Natural killer cell treated with Interleukin-12 subunit alpha and Interleukin-12 subunit beta and Interleukin-15 and Interleukin-18, amount 100 ng/mL, for 72 hours (primary cell): Measurements from ENCODE around the gene NDN. TPM values are rescaled to one million over a fixed set of nuclear protein-coding genes. Genes with fewer than 3 reads are reported as not detected.
A peak's percentile ranks its signal among the peaks of the same experiment; 100 is the strongest.
"Not testable (repeated sequence)": the region's sequence is repeated elsewhere in the genome, so short reads cannot be mapped to it uniquely, and the experiment has no call there.

Experiments
- ATAC-seq, 2 donors: fragments of 150-1000 bp; cut with Tn5 transposase in 1 of 2; sonication (Bioruptor Pico), chemical (Tn5 transposase) in 1 of 2; 2 replicates each; pipeline ENCODE4 v1.10.0; 2021
- DNase-seq: peaks from one replicate; pipeline ENCODE4 v3.0.0; 2022; ENCODE audit warnings: low spot score
- H3K27ac Mint-ChIP-seq, 2 donors: 1 replicate in 1 of 2; 2 replicates in 1 of 2; pipeline ENCODE4 v1.8.0; 2022; ENCODE audit warnings: mixed read lengths in 2 of 2, mild to moderate bottlenecking in 1 of 2, moderate library complexity in 1 of 2
- H3K27me3 Mint-ChIP-seq, 2 donors: 1 replicate in 1 of 2; 2 replicates in 1 of 2; pipeline ENCODE4 v1.8.0; 2022; ENCODE audit warnings: mixed read lengths in 2 of 2
- H3K36me3 Mint-ChIP-seq: one replicate; pipeline ENCODE4 v1.8.0; 2022; ENCODE audit warnings: mixed read lengths
- H3K4me1 Mint-ChIP-seq, 2 donors: 1 replicate in 1 of 2; 2 replicates in 1 of 2; pipeline ENCODE4 v1.8.0; 2022; ENCODE audit warnings: low read depth in 2 of 2, mixed read lengths in 2 of 2, mild to moderate bottlenecking in 1 of 2
- H3K4me3 Mint-ChIP-seq: one replicate; pipeline ENCODE4 v1.8.0; 2022; ENCODE audit warnings: mixed read lengths
- H3K9me3 Mint-ChIP-seq: 2 replicates; pipeline ENCODE4 v1.8.0; 2022; ENCODE audit warnings: mixed read lengths
- total RNA-seq, 2 donors: library from RNA; stranded (reverse); gene quantifications; one replicate each; pipeline ENCODE4 v1.2.3, GENCODE V29; 2022

NDN gene
- 1 to 10 TPM in 1 of 2 donors, under 1 TPM in 1; 0.98 to 3.0 TPM for total RNA-seq

GRCh38 chr15:23687143-23687470, at the start of gene NDN:
NDN (minus strand) TSS chr15:23687305; CDS start chr15:23687217, 88 bp downstream.
- H3K9me3 Mint-ChIP-seq, result peaks cover 9% of the 10 kb centered on the region
- H3K4me3 Mint-ChIP-seq, result no peak within 1 kb of the TSS
- ATAC-seq, result peak in 1 of 2 donors; percentile 24
- no peaks in the 10 kb centered on the region for H3K36me3 Mint-ChIP-seq
- no peak within 1 kb of the TSS for H3K27ac Mint-ChIP-seq
- DNase-seq, result no peak
- H3K27me3 Mint-ChIP-seq, result no peaks in the 10 kb centered on the region
- H3K4me1 Mint-ChIP-seq, result no peaks in the 10 kb centered on the region

GRCh38 chr15:23736033-23736673, 49.0 kb upstream of the NDN start:
- DNase-seq, result no peak
- peaks cover 10% of the 10 kb centered on the region for H3K9me3 Mint-ChIP-seq
- H3K4me1 Mint-ChIP-seq, result no peaks in the 10 kb centered on the region
- H3K27ac Mint-ChIP-seq, result no peak overlapping the region
- H3K36me3 Mint-ChIP-seq, result no peaks in the 10 kb centered on the region
- H3K4me3 Mint-ChIP-seq, result no peak overlapping the region
- no peak for ATAC-seq
- no peaks in the 10 kb centered on the region for H3K27me3 Mint-ChIP-seq

DNA sequence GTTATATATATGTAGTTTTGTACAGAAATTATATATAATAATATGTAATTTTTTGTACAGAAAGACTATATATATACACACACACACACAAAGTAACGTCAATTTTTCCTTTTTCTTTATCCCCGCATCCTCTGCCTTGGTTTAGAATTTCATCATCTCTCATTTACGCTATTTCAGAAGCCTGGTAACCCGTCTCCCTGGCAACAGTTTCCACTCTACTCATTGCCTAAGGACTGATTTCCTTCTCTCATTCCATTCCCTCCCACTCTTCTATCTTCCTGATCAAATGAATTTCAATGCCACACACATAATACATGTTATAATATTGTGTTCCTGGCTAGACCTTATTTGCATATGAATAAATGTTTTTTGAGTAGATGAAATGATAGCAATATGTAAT, 47.8 kb upstream of the NDN start:
- Mint-ChIP-seq H3K4me3 (no peak overlapping the region), H3K27ac (no peak overlapping the region), H3K4me1 (no peaks in the 10 kb centered on the region), H3K27me3 (no peaks in the 10 kb centered on the region), H3K36me3 (no peaks in the 10 kb centered on the region), H3K9me3 (peaks cover 12% of the 10 kb centered on the region)
- DNase-seq (no peak), ATAC-seq (no peak)

DNA sequence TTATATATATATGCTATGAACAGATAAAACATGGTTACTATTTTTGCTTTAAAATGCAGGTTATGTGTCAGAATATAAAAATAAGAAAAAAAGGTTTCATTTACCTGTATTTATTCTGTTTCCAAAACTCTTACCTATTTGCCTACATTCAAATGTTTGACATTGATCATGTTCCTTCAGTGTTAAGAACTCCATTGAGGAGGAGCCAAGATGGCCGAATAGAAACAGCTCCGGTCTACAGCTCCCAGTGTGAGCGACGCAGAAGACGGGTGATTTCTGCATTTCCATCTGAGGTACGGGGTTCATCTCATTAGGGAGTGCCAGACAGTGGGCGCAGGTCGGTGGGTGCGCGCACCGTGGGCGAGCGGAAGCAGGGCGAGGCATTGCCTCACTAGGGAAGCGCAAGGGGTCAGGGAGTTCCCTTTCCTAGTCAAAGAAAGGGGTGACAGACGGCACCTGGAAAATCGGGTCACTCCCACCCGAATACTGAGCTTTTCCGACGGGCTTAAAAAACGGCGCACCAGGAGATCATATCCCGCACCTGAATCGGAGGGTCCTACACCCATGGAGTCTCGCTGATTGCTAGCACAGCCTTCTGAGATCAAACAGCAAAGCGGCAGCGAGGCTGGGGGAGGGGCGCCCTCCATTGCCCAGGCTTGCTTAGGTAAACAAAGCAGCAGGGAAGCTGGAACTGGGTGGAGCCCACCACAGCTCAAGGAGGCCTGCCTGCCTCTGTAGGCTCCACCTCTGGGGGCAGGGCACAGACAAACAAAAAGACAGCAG, 27.0 kb upstream of the NDN start:
- not testable (repeated sequence) for H3K27ac Mint-ChIP-seq, H3K27me3 Mint-ChIP-seq, H3K4me3 Mint-ChIP-seq, H3K9me3 Mint-ChIP-seq, H3K4me1 Mint-ChIP-seq, DNase-seq, H3K36me3 Mint-ChIP-seq, ATAC-seq

DNA sequence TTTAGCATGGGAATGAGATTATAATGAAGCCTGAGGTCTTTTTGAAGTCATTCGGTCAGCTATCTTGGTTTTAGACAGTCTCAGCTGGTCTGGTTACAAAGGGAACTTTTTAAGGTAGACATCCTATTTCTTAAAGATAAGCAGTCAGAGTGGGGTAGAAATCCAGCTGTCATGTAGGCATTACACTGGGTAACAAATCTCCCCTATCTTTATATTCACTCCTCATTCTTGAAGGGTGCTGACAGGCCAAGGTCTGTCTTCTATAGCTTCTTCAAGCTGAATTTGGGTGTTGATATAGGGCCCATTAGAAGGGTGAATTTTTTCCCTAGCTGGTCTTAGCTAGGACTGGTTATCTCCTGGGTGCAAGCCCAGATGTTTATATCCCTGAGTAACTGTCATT, 21.2 kb upstream of the NDN start:
- no peak overlapping the region for H3K4me3 Mint-ChIP-seq
- H3K36me3 Mint-ChIP-seq, result peaks cover 13% of the 10 kb centered on the region
- H3K27me3 Mint-ChIP-seq, result no peaks in the 10 kb centered on the region
- ATAC-seq (no peak), DNase-seq (no peak)
- H3K27ac Mint-ChIP-seq, result no peak overlapping the region
- H3K9me3 Mint-ChIP-seq, result peaks cover 6% of the 10 kb centered on the region
- no peaks in the 10 kb centered on the region for H3K4me1 Mint-ChIP-seq

- ATAC-seq, result no peak
- no peak for DNase-seq
- no peaks in the 10 kb centered on the region for H3K27me3 Mint-ChIP-seq
- no peak overlapping the region for H3K27ac Mint-ChIP-seq
- no peaks in the 10 kb centered on the region for H3K36me3 Mint-ChIP-seq
- H3K4me3 Mint-ChIP-seq, result no peak overlapping the region
- no peaks in the 10 kb centered on the region for H3K4me1 Mint-ChIP-seq
- peaks cover 13% of the 10 kb centered on the region for H3K9me3 Mint-ChIP-seq
Measured at GRCh38 chr15:23695282-23695681, 8.2 kb upstream of the NDN start.

- ATAC-seq (no peak), DNase-seq (no peak)
- no peaks in the 10 kb centered on the region for H3K36me3 Mint-ChIP-seq
- no peaks in the 10 kb centered on the region for H3K4me1 Mint-ChIP-seq
- no peak overlapping the region for H3K4me3 Mint-ChIP-seq
- no peak overlapping the region for H3K27ac Mint-ChIP-seq
- peaks cover 17% of the 10 kb centered on the region for H3K9me3 Mint-ChIP-seq
- H3K27me3 Mint-ChIP-seq, result no peaks in the 10 kb centered on the region
Measured at GRCh38 chr15:23694592-23694991, 7.5 kb upstream of the NDN start.

- Mint-ChIP-seq H3K27ac (no peak overlapping the region), H3K9me3 (peaks cover 16% of the 10 kb centered on the region), H3K4me1 (no peaks in the 10 kb centered on the region), H3K27me3 (no peaks in the 10 kb centered on the region), H3K4me3 (no peak overlapping the region), H3K36me3 (no peaks in the 10 kb centered on the region)
- DNase-seq (no peak), ATAC-seq (peak in 1 of 2 donors; percentile 36)
Measured at GRCh38 chr15:23690450-23690852, 3.3 kb upstream of the NDN start.

GRCh38 chr15:23690015-23690414, 2.9 kb upstream of the NDN start:
- no peaks in the 10 kb centered on the region for H3K27me3 Mint-ChIP-seq
- DNase-seq (no peak), ATAC-seq (no peak)
- H3K27ac Mint-ChIP-seq, result no peak overlapping the region
- no peak overlapping the region for H3K4me3 Mint-ChIP-seq
- peaks cover 12% of the 10 kb centered on the region for H3K9me3 Mint-ChIP-seq
- H3K4me1 Mint-ChIP-seq, result no peaks in the 10 kb centered on the region
- H3K36me3 Mint-ChIP-seq, result no peaks in the 10 kb centered on the region

GRCh38 chr15:23686466-23687142, 501 bp downstream of the NDN start:
- ATAC-seq (peak in 1 of 2 donors; percentile 45), DNase-seq (no peak)
- peaks cover 9% of the 10 kb centered on the region for H3K9me3 Mint-ChIP-seq
- no peak overlapping the region for H3K27ac Mint-ChIP-seq
- no peaks in the 10 kb centered on the region for H3K36me3 Mint-ChIP-seq
- H3K27me3 Mint-ChIP-seq, result no peaks in the 10 kb centered on the region
- no peaks in the 10 kb centered on the region for H3K4me1 Mint-ChIP-seq
- H3K4me3 Mint-ChIP-seq, result no peak overlapping the region

DNA sequence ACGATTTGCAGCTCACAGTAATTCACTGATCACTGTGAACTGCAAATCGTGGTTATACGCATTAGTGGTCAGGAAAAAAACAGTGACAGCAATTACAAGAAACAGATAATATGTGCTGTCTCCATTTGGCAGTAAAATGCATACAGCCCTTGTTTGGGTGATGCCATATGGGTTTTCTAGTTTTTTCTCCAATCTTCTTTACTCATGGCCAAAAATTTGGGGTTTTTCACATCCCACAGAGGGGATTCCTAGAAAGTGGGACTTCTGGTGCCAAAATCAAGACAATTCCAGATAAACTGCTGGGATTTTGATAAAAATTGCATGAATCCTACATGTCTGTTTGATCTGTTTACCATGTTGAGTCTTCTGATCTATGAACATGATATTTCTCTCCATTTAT, 15.6 kb downstream of the NDN start:
- DNase-seq (no peak), ATAC-seq (no peak)
- H3K9me3 Mint-ChIP-seq, result no peaks in the 10 kb centered on the region
- H3K27ac Mint-ChIP-seq, result no peak overlapping the region
- no peaks in the 10 kb centered on the region for H3K36me3 Mint-ChIP-seq
- H3K4me1 Mint-ChIP-seq, result no peaks in the 10 kb centered on the region
- no peaks in the 10 kb centered on the region for H3K27me3 Mint-ChIP-seq
- H3K4me3 Mint-ChIP-seq, result no peak overlapping the region

DNA sequence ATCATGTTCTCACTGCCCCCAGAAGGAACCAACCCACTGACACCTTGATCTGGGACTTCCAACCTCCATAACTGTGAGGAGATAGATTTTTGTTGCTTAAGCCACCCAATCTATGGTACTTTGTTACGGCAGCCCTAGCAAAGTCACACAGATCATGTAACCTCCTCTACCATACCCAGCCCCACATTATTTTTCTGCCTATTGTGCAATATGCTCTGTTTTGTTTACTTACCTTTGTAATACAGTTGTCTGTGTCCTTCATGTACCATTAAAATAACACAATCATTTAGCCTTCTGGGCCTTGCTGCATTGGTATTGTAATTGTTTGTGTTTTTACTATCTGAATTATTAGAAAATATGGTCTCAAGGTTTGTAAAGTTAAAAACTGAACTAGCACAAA, 16.1 kb downstream of the NDN start:
- Mint-ChIP-seq H3K4me3 (no peak overlapping the region), H3K9me3 (no peaks in the 10 kb centered on the region), H3K36me3 (no peaks in the 10 kb centered on the region), H3K4me1 (no peaks in the 10 kb centered on the region), H3K27ac (no peak overlapping the region), H3K27me3 (no peaks in the 10 kb centered on the region)
- DNase-seq (no peak), ATAC-seq (no peak)

DNA sequence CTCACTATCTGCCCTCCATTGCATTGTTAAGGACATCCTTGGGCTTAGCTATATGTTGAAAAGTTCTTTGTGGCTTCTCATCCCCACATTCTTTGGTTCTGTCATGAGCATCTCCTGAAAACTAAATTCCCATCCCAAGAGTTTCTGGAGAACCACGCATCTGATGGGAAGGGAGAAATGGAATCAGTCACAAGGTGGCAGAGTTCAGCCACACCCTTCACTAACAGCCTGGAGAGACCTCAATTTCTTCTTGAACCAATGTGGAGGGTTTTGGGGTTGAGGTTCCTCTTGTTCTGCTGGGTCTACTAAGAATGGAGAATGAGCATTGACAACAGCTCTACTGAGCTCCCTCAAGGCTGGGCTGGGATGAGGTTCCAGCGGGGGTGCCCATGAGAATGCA, 23.9 kb downstream of the NDN start:
- Mint-ChIP-seq H3K9me3 (no peaks in the 10 kb centered on the region), H3K4me1 (no peaks in the 10 kb centered on the region), H3K27me3 (no peaks in the 10 kb centered on the region), H3K4me3 (no peak overlapping the region), H3K27ac (no peak overlapping the region), H3K36me3 (no peaks in the 10 kb centered on the region)
- ATAC-seq (no peak), DNase-seq (no peak)

DNA sequence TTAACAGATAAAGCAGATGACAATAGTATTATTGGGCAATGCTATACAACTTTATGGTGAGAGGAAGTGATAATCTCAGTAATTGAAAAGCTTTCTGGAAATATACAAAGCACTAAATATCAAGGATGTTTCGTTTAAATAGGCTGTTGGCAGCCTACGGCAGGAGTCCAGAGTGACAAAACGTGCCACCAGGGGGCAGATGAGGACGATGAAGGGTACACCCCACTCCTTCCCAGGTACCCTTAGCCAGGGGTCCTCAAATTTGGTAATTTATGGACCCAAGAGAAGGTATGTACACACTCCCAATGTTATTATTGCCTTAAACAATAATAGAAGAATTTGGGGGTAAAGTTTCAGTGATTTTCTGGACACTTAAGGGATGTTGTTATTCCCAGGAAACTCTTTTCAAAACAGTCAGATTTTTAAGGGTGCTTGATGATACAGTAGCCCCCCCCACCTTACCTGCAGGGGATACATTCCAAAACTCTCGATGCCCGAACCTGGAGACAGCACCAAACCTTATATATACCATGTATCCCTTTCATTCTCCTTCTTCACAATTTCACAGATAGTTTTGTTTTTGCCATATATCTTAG, 38.1 kb downstream of the NDN start:
- DNase-seq (no peak), ATAC-seq (no peak)
- Mint-ChIP-seq H3K27me3 (peaks cover 6 to 10% of the 10 kb centered on the region in 2 donors), H3K4me3 (no peak overlapping the region), H3K4me1 (no peaks in the 10 kb centered on the region), H3K36me3 (no peaks in the 10 kb centered on the region), H3K27ac (no peak overlapping the region), H3K9me3 (no peaks in the 10 kb centered on the region)
